Fibroblast of villous mesenchyme (primary cell): Measurements from ENCODE around the gene PLAU. TPM values are rescaled to one million over a fixed set of nuclear protein-coding genes. Genes with fewer than 3 reads are reported as not detected.
A peak's percentile ranks its signal among the peaks of the same experiment; 100 is the strongest.

Experiments used
- DNase-seq: peaks from one replicate; pipeline ENCODE4 v3.0.0-alpha.2; 2010; ENCODE audit warnings: low read depth
- H3K4me3 ChIP-seq: 2 replicates; pipeline ENCODE4 v1.5.1; 2011; ENCODE audit warnings: low read depth, mild to moderate bottlenecking, low read length
- CTCF ChIP-seq: IDR thresholded peaks from 2 replicates; pipeline ENCODE4 v1.5.1; 2012; ENCODE audit warnings: low read depth, mild to moderate bottlenecking, low read length; ENCODE audit not compliant: insufficient read depth
- total RNA-seq: library from RNA; depleted of rRNA; stranded (reverse); fragments of >200 nt; gene quantifications from 2 replicates; pipeline ENCODE4 v1.2.3, GENCODE V29; 2012

PLAU gene
- total RNA-seq, 1 donor = 104 TPM

- no peak for DNase-seq
- no peak for TF ChIP-seq CTCF
- no peak overlapping the region for H3K4me3 ChIP-seq
Measured at GRCh38 chr10:73876971-73877370, 34.0 kb upstream of the PLAU start.

GRCh38 chr10:73877533-73878160 lies 33.3 kb upstream of the PLAU start:
- TF ChIP-seq CTCF = no peak
- no peak for DNase-seq
- no peak overlapping the region for H3K4me3 ChIP-seq

- no peak for TF ChIP-seq CTCF
- DNase-seq = no peak
Measured at GRCh38 chr10:73878365-73878764, 32.6 kb upstream of the PLAU start.

GRCh38 chr10:73879296-73880173 lies 31.4 kb upstream of the PLAU start:
- DNase-seq = peak; percentile 84
- peak; percentile 93 for TF ChIP-seq CTCF
- H3K4me3 ChIP-seq = no peak overlapping the region

More at GRCh38 chr10:73878365-73878764, 32.6 kb upstream of the PLAU start:
- no peak overlapping the region for H3K4me3 ChIP-seq

GRCh38 chr10:73881221-73881919 lies 29.6 kb upstream of the PLAU start:
- TF ChIP-seq CTCF = no peak
- H3K4me3 ChIP-seq = no peak overlapping the region
- DNase-seq = no peak

GRCh38 chr10:73884017-73884416 lies 26.9 kb upstream of the PLAU start:
- no peak for DNase-seq
- TF ChIP-seq CTCF = no peak
- no peak overlapping the region for H3K4me3 ChIP-seq
